ENCODE measurements around the gene DLX6.

- TF ChIP-seq CTCF (IDR thresholded peaks at IDR 0.05) (no peak), POLR2A (IDR thresholded peaks at IDR 0.05) (no peak)
Measured at GRCh38 chr7:97021747-97022490, 16.6 kb downstream of the DLX6 start.
